UCSD-AML1 (cell line): ENCODE measurements around the gene IRF2.

Experiments
- DNase-seq: peaks from one replicate; lab custom pipeline; 2025; ENCODE audit not compliant: unreplicated experiment; lab: John Stamatoyannopoulos, UW

Gene IRF2

GRCh38 chr4:184370711-184371389 lies 103.5 kb downstream of the IRF2 start:
- no peak for DNase-seq

- no peak for DNase-seq
Measured at GRCh38 chr4:184369871-184370270, 104.5 kb downstream of the IRF2 start.

- DNase-seq: no peak
Measured at GRCh38 chr4:184368731-184369130, 105.6 kb downstream of the IRF2 start.

- no peak for DNase-seq
Measured at GRCh38 chr4:184368290-184368689, 106.1 kb downstream of the IRF2 start.

- DNase-seq: no peak
Measured at GRCh38 chr4:184364100-184364921, 110.0 kb downstream of the IRF2 start.

- no peak for DNase-seq
Measured at GRCh38 chr4:184363258-184363657, 111.1 kb downstream of the IRF2 start.

GRCh38 chr4:184362396-184362795 lies 112.0 kb downstream of the IRF2 start:
- no peak for DNase-seq

GRCh38 chr4:184361443-184361842 lies 112.9 kb downstream of the IRF2 start:
- DNase-seq: no peak

- no peak for DNase-seq
Measured at GRCh38 chr4:184359888-184360287, 114.5 kb downstream of the IRF2 start.

GRCh38 chr4:184358521-184359232 lies 115.7 kb downstream of the IRF2 start:
- DNase-seq: no peak

GRCh38 chr4:184357772-184358171 lies 116.6 kb downstream of the IRF2 start:
- no peak for DNase-seq

- DNase-seq: no peak
Measured at GRCh38 chr4:184357165-184357564, 117.2 kb downstream of the IRF2 start.

- no peak for DNase-seq
Measured at GRCh38 chr4:184356366-184356765, 118.0 kb downstream of the IRF2 start.

- DNase-seq: no peak
Measured at GRCh38 chr4:184355857-184356256, 118.5 kb downstream of the IRF2 start.

GRCh38 chr4:184355111-184355604 lies 119.2 kb downstream of the IRF2 start:
- DNase-seq: peak; percentile 84

- no peak for DNase-seq
Measured at GRCh38 chr4:184352891-184353290, 121.5 kb downstream of the IRF2 start.

GRCh38 chr4:184351560-184352451 lies 122.5 kb downstream of the IRF2 start:
- DNase-seq: no peak

- no peak for DNase-seq
Measured at GRCh38 chr4:184350964-184351363, 123.4 kb downstream of the IRF2 start.

- DNase-seq: no peak
Measured at GRCh38 chr4:184350213-184350817, 124.0 kb downstream of the IRF2 start.
